ENCODE data around the gene UBE2B.

DNA sequence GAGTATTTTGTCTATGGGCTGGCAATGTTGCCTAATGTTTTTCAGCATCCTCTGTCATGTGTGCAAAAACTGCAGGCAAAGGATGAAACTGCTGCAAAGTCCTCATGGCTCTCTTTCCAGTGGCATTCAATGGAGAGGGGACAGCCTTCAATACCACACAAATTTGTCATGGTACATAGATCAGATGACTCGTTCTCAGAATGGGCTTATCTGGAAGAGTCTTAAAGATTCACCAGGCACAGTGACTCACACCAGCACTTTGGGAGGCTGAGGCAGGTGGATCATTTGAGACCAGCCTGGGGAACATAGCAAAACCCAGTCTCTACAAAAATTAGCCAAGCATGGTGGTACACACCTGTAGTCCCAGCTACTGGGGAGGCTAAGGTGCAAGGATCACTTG lies 35.0 kb downstream of the UBE2B start:
- TF ChIP-seq ZNF274 (IDR thresholded peaks at IDR 0.05; ENCODE audit: low read depth, low read length) = no peak
- TF ChIP-seq SUZ12 (IDR thresholded peaks at IDR 0.05; ENCODE audit: extremely low read depth, insufficient read depth, insufficient read length) = no peak
